H9 (cell line): Measurements from ENCODE around the gene POC5. TPM values are rescaled to one million over a fixed set of nuclear protein-coding genes. Genes with fewer than 3 reads are reported as not detected.

Experiments used
- DNase-seq: peaks from one replicate; pipeline ENCODE4 v3.0.0-alpha.2; 2017
- H2AFZ ChIP-seq: one replicate; pipeline ENCODE4 v1.6.1; 2013; ENCODE audit warnings: mild to moderate bottlenecking, low read length, control low read depth, moderate library complexity
- H2AK5ac ChIP-seq: 2 replicates; pipeline ENCODE4 v1.6.1; 2013; ENCODE audit warnings: low read length, control low read depth, mixed read lengths; ENCODE audit not compliant: insufficient read length
- H2BK120ac ChIP-seq: one replicate; pipeline ENCODE4 v1.6.1; 2013; ENCODE audit warnings: low read depth, mild to moderate bottlenecking, low read length, control low read depth, inconsistent platforms; ENCODE audit not compliant: poor library complexity, severe bottlenecking
- H2BK12ac ChIP-seq: 2 replicates; pipeline ENCODE4 v1.6.1; 2013; ENCODE audit warnings: low read length, control low read depth, mixed read lengths, low read depth; ENCODE audit not compliant: insufficient read length
- H2BK15ac ChIP-seq: 2 replicates; pipeline ENCODE4 v1.6.1; 2013; ENCODE audit warnings: low read depth, low read length, control low read depth
- H2BK20ac ChIP-seq: one replicate; pipeline ENCODE4 v1.6.1; 2013; ENCODE audit warnings: low read depth, mild to moderate bottlenecking, low read length, control low read depth, inconsistent platforms; ENCODE audit not compliant: poor library complexity, severe bottlenecking
- H2BK5ac ChIP-seq: 2 replicates; pipeline ENCODE4 v1.6.1; 2013; ENCODE audit warnings: low read length, control low read depth, mixed read lengths; ENCODE audit not compliant: insufficient read length
- H3K14ac ChIP-seq: 2 replicates; pipeline ENCODE4 v1.6.1; 2013; ENCODE audit warnings: low read length, control low read depth; ENCODE audit not compliant: insufficient read depth
- H3K18ac ChIP-seq: 2 replicates; pipeline ENCODE4 v1.6.1; 2013; ENCODE audit warnings: low read depth, mild to moderate bottlenecking, mixed read lengths, low read length, control low read depth; ENCODE audit not compliant: insufficient read length
- H3K23ac ChIP-seq: 2 replicates; pipeline ENCODE4 v1.6.1; 2013; ENCODE audit warnings: low read length, control low read depth, mixed read lengths, low read depth; ENCODE audit not compliant: insufficient read length
- H3K23me2 ChIP-seq: 2 replicates; pipeline ENCODE4 v1.6.1; 2013; ENCODE audit warnings: low read depth, mild to moderate bottlenecking, mixed read lengths, low read length, control low read depth; ENCODE audit not compliant: insufficient read length, poor library complexity, severe bottlenecking
- H3K27ac ChIP-seq: 2 replicates; pipeline ENCODE4 v1.5.1; 2013; ENCODE audit warnings: low read length, control low read depth, mixed read lengths, low read depth; ENCODE audit not compliant: insufficient read length
- H3K27me3 ChIP-seq: 2 replicates; pipeline ENCODE4 v1.6.1; 2013; ENCODE audit warnings: low read length, control low read depth, inconsistent platforms; ENCODE audit not compliant: insufficient read depth
- H3K4ac ChIP-seq: 2 replicates; pipeline ENCODE4 v1.6.1; 2013; ENCODE audit warnings: low read depth, mild to moderate bottlenecking, control low read depth, inconsistent platforms, low read length, moderate library complexity
- H3K4me1 ChIP-seq: 2 replicates; pipeline ENCODE4 v1.6.1; 2013; ENCODE audit warnings: low read length, control low read depth, inconsistent platforms; ENCODE audit not compliant: insufficient read depth
- H3K4me2 ChIP-seq: 2 replicates; pipeline ENCODE4 v1.6.1; 2013; ENCODE audit warnings: low read length, control low read depth, mixed read lengths; ENCODE audit not compliant: insufficient read length, insufficient read depth
- H3K56ac ChIP-seq: 2 replicates; pipeline ENCODE4 v1.6.1; 2013; ENCODE audit warnings: low read depth, mild to moderate bottlenecking, mixed read lengths, low read length, control low read depth; ENCODE audit not compliant: insufficient read length
- H3K79me1 ChIP-seq: 2 replicates; pipeline ENCODE4 v1.6.1; 2013; ENCODE audit warnings: low read depth, mild to moderate bottlenecking, moderate library complexity, low read length, control low read depth, inconsistent platforms; ENCODE audit not compliant: insufficient read depth, poor library complexity, severe bottlenecking
- H3K79me2 ChIP-seq: 2 replicates; pipeline ENCODE4 v1.6.1; 2013; ENCODE audit warnings: low read length, control low read depth, inconsistent platforms; ENCODE audit not compliant: insufficient read depth
- H3K9ac ChIP-seq: 2 replicates; pipeline ENCODE4 v1.6.1; 2013; ENCODE audit warnings: low read length, control low read depth, mixed read lengths; ENCODE audit not compliant: insufficient read length; ENCODE audit errors: extremely low read depth
- H3K9me3 ChIP-seq: one replicate; pipeline ENCODE4 v1.6.1; 2013; ENCODE audit warnings: low read depth, low read length, inconsistent platforms; ENCODE audit not compliant: control insufficient read depth
- H3T11ph ChIP-seq: one replicate; pipeline ENCODE4 v1.6.1; 2013; ENCODE audit warnings: mild to moderate bottlenecking, low read length, control low read depth, inconsistent platforms
- H4K20me1 ChIP-seq: one replicate; pipeline ENCODE4 v1.6.1; 2013; ENCODE audit not compliant: control insufficient read depth, insufficient read length, insufficient read depth
- H4K5ac ChIP-seq: 2 replicates; pipeline ENCODE4 v1.6.1; 2013; ENCODE audit warnings: low read depth, mild to moderate bottlenecking, mixed read lengths, low read length, control low read depth; ENCODE audit not compliant: insufficient read length
- H4K8ac ChIP-seq: replicated peaks from 2 replicates; pipeline ENCODE4 v1.6.1; 2013; ENCODE audit warnings: low read length, control low read depth, mixed read lengths, low read depth; ENCODE audit not compliant: insufficient read length
- H4K91ac ChIP-seq: 2 replicates; pipeline ENCODE4 v1.6.1; 2013; ENCODE audit warnings: low read depth, mild to moderate bottlenecking, moderate library complexity, mixed read lengths, low read length, control low read depth; ENCODE audit not compliant: insufficient read length
- H3K27ac Mint-ChIP-seq, 3 experiments: 2 replicates in 2 of 3; 3 replicates in 1 of 3; pipeline ENCODE4 v1.8.0; 2020 to 2021; ENCODE audit warnings: mixed read lengths in 3 of 3, mild to moderate bottlenecking in 1 of 3, moderate library complexity in 1 of 3
- H3K27me3 Mint-ChIP-seq: 2 replicates; pipeline ENCODE4 v1.8.0; 2021; ENCODE audit warnings: low read depth, mild to moderate bottlenecking, moderate library complexity, mixed read lengths
- H3K36me3 Mint-ChIP-seq, 3 experiments: 2 replicates in 2 of 3; 3 replicates in 1 of 3; pipeline ENCODE4 v1.8.0; 2020 to 2021; ENCODE audit warnings: low read depth in 3 of 3, mixed read lengths in 3 of 3; ENCODE audit not compliant: insufficient read depth in 1 of 3
- H3K4me1 Mint-ChIP-seq, 2 experiments: 2 replicates each; pipeline ENCODE4 v1.8.0; 2020; ENCODE audit warnings: mixed read lengths in 2 of 2
- H3K4me3 Mint-ChIP-seq, 2 experiments: 2 replicates in 1 of 2; 3 replicates in 1 of 2; pipeline ENCODE4 v1.8.0; 2020 to 2021; ENCODE audit warnings: mild to moderate bottlenecking in 2 of 2, mixed read lengths in 2 of 2, moderate library complexity in 1 of 2
- H3K9me3 Mint-ChIP-seq, 2 experiments: 2 replicates in 1 of 2; 3 replicates in 1 of 2; pipeline ENCODE4 v1.8.0; 2020; ENCODE audit warnings: mild to moderate bottlenecking in 2 of 2, mixed read lengths in 2 of 2, moderate library complexity in 1 of 2
- WGBS: extraction: QIAGEN DNeasy Blood & Tissue Kit; methylation state at CpG from one replicate; pipeline ENCODE4 v1.1.7; 2013; ENCODE audit warnings: missing lambda C conversion rate, low lambda C conversion rate, mixed read lengths; ENCODE audit not compliant: insufficient read length; ENCODE audit errors: extremely low coverage; 5-methylcytosine and 5-hydroxymethylcytosine counted together
- total RNA-seq: library from RNA; stranded (reverse); gene quantifications from 2 replicates; pipeline ENCODE4 v1.2.1, GENCODE V29; 2021
- TF ChIP-seq, protein P1 (sequence below): fragments of 200-600 bp; sonication (generic); conservative IDR thresholded peaks from 3 replicates; pipeline ENCODE4 v1.8.0; 2021; ENCODE audit warnings: antibody characterized with exemption, mild to moderate bottlenecking

The POC5 gene
- total RNA-seq, 1 experiment from 2014 or later = 12.2 TPM

DNA sequence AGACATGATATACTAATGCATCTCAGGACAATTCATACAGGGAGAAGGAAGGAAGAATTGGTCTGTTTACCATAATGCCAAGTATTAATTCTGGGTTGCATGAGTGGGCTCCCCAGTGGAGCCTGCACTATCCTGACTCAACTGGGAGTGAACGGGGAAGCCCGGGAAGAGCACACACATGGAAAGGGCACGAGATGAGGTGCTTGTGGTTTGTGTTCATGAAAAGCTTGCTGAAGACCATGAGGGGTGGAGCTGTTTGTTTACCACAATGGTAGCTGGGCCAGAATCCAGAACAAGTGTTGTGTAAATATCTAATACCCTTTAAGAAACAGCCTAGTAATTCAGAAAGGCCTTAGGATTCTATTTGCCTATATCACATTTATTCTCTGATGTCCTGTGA is 44.6 kb downstream of the POC5 start:
- H4K5ac ChIP-seq = no peak overlapping the region
- H3K9me3 ChIP-seq = no peaks in the 10 kb centered on the region
- no peaks in the 10 kb centered on the region for H3K4me1 ChIP-seq
- H3K79me2 ChIP-seq = no peaks in the 10 kb centered on the region
- no peaks in the 10 kb centered on the region for H3K23me2 ChIP-seq
- no peak overlapping the region for H3K56ac ChIP-seq
- no peak for DNase-seq
- H2BK5ac ChIP-seq = no peak overlapping the region
- TF ChIP-seq, protein P1, sequence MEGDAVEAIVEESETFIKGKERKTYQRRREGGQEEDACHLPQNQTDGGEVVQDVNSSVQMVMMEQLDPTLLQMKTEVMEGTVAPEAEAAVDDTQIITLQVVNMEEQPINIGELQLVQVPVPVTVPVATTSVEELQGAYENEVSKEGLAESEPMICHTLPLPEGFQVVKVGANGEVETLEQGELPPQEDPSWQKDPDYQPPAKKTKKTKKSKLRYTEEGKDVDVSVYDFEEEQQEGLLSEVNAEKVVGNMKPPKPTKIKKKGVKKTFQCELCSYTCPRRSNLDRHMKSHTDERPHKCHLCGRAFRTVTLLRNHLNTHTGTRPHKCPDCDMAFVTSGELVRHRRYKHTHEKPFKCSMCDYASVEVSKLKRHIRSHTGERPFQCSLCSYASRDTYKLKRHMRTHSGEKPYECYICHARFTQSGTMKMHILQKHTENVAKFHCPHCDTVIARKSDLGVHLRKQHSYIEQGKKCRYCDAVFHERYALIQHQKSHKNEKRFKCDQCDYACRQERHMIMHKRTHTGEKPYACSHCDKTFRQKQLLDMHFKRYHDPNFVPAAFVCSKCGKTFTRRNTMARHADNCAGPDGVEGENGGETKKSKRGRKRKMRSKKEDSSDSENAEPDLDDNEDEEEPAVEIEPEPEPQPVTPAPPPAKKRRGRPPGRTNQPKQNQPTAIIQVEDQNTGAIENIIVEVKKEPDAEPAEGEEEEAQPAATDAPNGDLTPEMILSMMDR = no peak
- no peak overlapping the region for H3K4me2 ChIP-seq
- H2BK120ac ChIP-seq = no peak overlapping the region
- no peak overlapping the region for H3K4me3 Mint-ChIP-seq
- H2AFZ ChIP-seq = no peak overlapping the region
- no peak overlapping the region for H3K18ac ChIP-seq
- H4K91ac ChIP-seq = no peak overlapping the region
- peaks cover 17 to 18% of the 10 kb centered on the region in 2 experiments for H3K4me1 Mint-ChIP-seq
- no peak overlapping the region for H3K4ac ChIP-seq
- H3K27me3 ChIP-seq = no peaks in the 10 kb centered on the region
- H2BK20ac ChIP-seq = no peak overlapping the region
- no peak overlapping the region for H3T11ph ChIP-seq
- H3K27me3 Mint-ChIP-seq = no peaks in the 10 kb centered on the region
- H4K20me1 ChIP-seq = no peaks in the 10 kb centered on the region
- peaks cover 0 to 3% (median 0%) of the 10 kb centered on the region in 3 experiments; a peak in 2 of 7 replicates for H3K36me3 Mint-ChIP-seq
- no peak overlapping the region for H3K27ac ChIP-seq
- no CpG with 5 or more reads among the region's 3 CpGs for WGBS
- H4K8ac ChIP-seq = no peak overlapping the region
- H3K9me3 Mint-ChIP-seq = no peaks in the 10 kb centered on the region
- H2BK12ac ChIP-seq = no peak overlapping the region
- H3K14ac ChIP-seq = no peak overlapping the region
- no peak overlapping the region for H3K9ac ChIP-seq
- no peak overlapping the region for H2BK15ac ChIP-seq
- no peak overlapping the region for H3K23ac ChIP-seq
- H3K79me1 ChIP-seq = no peaks in the 10 kb centered on the region
- no peak overlapping the region for H2AK5ac ChIP-seq
- H3K27ac Mint-ChIP-seq = no peak overlapping the region
